ENCODE measurements around the gene ATF7. TPM values are rescaled to one million over a fixed set of nuclear protein-coding genes. Genes with fewer than 3 reads are reported as not detected.
"Not testable (repeated sequence)": the region's sequence is repeated elsewhere in the genome, so short reads cannot be mapped to it uniquely, and the experiment has no call there.

Gene ATF7
- total RNA-seq, 2 donors from 2014 or later = 22.1 to 24.7 TPM

DNA sequence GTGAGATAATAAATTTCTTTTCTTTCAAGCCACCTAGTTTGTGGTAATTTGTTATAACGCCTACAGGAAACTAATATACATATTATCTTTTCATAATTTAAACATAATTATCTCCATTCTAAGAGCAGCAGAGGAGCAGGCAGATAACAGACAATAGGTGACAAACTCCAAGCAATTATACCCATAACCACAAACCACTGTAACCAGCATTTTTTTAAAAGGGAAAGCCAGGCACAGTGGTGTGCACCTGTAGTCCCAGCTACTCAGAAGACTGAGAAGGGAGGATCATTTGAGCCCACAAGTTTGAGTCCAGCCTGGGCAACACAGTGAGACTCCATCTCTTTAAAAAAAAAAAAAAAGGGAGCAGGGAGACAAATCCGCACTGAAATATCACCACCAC lies 54.9 kb downstream of the ATF7 start:
- no peak for DNase-seq (ENCODE audit: low spot score)
- H3K4me3 ChIP-seq = no peak overlapping the region
- no peaks in the 10 kb centered on the region for H3K27me3 ChIP-seq
- H3K27ac ChIP-seq = no peak overlapping the region
- no peaks in the 10 kb centered on the region for H3K36me3 ChIP-seq
- TF ChIP-seq, protein P1, sequence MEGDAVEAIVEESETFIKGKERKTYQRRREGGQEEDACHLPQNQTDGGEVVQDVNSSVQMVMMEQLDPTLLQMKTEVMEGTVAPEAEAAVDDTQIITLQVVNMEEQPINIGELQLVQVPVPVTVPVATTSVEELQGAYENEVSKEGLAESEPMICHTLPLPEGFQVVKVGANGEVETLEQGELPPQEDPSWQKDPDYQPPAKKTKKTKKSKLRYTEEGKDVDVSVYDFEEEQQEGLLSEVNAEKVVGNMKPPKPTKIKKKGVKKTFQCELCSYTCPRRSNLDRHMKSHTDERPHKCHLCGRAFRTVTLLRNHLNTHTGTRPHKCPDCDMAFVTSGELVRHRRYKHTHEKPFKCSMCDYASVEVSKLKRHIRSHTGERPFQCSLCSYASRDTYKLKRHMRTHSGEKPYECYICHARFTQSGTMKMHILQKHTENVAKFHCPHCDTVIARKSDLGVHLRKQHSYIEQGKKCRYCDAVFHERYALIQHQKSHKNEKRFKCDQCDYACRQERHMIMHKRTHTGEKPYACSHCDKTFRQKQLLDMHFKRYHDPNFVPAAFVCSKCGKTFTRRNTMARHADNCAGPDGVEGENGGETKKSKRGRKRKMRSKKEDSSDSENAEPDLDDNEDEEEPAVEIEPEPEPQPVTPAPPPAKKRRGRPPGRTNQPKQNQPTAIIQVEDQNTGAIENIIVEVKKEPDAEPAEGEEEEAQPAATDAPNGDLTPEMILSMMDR (IDR thresholded peaks at IDR 0.05) = no peak
- H3K4me1 ChIP-seq = peaks cover 0 to 14% of the 10 kb centered on the region in 2 donors
- H3K9me3 ChIP-seq = no peaks in the 10 kb centered on the region

DNA sequence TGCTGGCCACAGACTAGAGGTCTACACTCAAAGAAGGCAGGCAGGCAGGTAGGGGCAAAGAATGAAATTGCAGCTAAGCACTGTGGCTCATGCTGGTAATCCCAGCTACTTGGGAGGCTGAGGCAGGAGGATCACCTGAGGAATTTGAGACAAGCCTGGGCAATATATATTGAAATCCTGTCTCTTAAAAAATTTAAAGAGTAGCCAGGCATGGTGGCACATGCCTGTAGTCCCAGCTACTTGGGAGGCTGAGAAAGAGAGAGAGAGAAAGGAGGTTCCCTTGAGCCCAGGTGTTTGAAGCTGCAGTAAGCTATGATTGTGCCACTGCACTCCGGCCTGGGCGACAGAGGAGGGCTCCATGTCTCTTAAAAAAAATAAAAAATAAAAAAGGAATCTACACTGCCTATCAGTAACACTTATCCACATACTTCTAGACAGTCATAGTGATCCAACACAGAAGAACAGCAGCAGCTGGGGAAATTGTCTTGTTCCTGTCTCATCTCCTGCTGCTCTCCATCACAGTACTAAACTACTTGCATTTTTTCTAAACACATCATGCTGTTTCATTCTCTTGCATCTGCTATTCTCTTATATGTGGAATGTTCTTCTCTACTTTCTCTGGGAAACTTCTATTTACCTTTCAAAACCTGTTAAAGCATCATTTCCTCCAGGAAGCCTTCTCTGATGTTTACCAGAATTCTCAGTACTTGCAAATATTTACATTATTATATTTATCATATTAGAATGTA lies 57.2 kb downstream of the ATF7 start:
- H3K27ac ChIP-seq = no peak overlapping the region
- peaks cover 0 to 31% of the 10 kb centered on the region in 2 donors for H3K4me1 ChIP-seq
- TF ChIP-seq, protein P1 (IDR thresholded peaks at IDR 0.05) = no peak

DNA sequence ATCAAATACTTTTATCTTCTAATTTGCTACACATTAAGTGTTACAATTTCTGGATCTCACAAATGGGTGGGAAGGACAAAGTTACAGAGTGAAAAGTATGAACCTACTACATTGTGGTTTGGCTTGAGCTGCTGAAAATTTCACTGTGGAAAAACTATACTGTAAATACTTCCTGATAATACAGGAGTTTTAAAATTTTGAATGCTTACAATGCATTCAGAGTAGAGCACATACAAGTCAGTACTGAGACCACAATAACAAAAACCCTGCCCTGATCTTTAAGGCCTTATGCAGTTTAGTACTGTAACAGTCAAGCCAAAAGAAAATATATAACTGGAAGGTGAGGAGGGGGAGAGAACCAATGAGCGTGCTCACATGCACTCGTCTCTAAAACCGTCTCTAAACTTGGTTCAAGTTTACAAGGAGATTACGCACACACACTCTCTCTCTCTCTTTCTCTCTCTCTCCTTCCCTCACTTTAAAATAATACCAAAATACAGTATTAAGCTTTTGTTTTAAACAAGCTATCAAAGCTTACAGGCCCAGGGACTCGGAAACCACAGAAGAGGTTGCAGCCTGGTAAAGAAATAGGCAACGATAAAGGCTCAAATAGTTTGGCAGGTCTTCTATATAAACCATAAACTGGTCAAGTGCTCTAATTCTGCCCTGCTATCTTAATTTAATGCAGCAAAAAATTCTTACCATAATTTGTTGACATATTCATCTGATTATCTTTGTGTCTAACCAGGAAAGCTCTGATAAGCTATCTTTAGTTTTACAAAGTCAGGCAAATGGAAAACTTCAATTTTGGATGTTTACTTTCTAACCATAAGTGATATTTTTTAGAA lies 58.0 kb downstream of the ATF7 start:
- Histone ChIP-seq H3K27ac (no peak overlapping the region), H3K27me3 (no peaks in the 10 kb centered on the region), H3K9me3 (no peaks in the 10 kb centered on the region), H3K4me3 (no peak overlapping the region), H3K36me3 (no peaks in the 10 kb centered on the region), H3K4me1 (peaks cover 0 to 35% of the 10 kb centered on the region in 2 donors)
- TF ChIP-seq, protein P1 (IDR thresholded peaks at IDR 0.05) = no peak
- no peak for DNase-seq (ENCODE audit: low spot score)

More for the DNA sequence above, 57.2 kb downstream of the ATF7 start:
- Histone ChIP-seq H3K4me3 (no peak overlapping the region), H3K9me3 (no peaks in the 10 kb centered on the region), H3K36me3 (no peaks in the 10 kb centered on the region), H3K27me3 (no peaks in the 10 kb centered on the region)
- DNase-seq (ENCODE audit: low spot score) = no peak

DNA sequence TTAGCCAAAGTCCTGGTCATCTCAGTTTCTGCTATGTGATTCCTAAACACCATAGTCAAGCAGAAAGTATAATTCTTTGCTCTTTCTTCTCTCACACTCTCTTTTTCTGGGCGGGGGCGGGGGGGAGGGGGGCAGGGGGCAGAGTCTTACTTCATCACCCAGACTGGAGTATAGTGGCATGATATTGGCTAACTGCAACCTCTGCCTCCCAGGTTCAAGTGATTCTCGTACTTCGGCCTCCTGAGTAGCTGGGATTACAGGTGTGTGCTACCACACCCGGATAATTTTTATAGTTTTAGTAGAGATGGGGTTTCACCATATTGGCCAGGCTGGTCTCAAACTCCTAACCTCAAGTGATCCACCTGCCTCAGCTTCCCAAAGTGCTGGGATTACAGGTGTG lies 60.8 kb downstream of the ATF7 start:
- H3K36me3 ChIP-seq; H3K27me3 ChIP-seq; H3K9me3 ChIP-seq; H3K27ac ChIP-seq; DNase-seq (ENCODE audit: low spot score); H3K4me3 ChIP-seq: not testable (repeated sequence)
- H3K4me1 ChIP-seq = peaks cover 0 to 54% of the 10 kb centered on the region in 2 donors

DNA sequence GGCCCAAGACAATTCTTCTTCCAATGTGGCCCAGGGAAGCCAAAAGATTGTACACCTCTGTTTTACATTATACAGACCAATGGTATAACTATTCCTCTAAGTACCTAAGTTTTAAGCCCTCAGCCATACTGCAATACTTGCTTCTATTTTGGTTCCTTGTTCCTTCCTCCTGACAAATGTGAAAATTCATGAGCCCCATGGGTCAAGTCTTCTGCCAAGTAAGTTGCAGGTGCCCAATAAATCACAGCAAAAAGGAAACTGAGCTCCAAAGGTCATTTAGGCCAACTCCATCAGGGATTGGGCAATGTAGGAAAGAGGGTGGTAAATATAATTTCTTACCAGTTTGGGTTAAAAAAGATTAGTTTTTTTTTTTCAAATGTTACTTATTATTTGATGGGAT lies 61.2 kb downstream of the ATF7 start:
- Histone ChIP-seq H3K27me3 (no peaks in the 10 kb centered on the region), H3K4me1 (peaks cover 0 to 56% of the 10 kb centered on the region in 2 donors), H3K27ac (no peak overlapping the region), H3K9me3 (no peaks in the 10 kb centered on the region), H3K36me3 (peaks cover 5% of the 10 kb centered on the region), H3K4me3 (no peak overlapping the region)
- TF ChIP-seq, protein P1 (IDR thresholded peaks at IDR 0.05) = no peak
- no peak for DNase-seq (ENCODE audit: low spot score)

DNA sequence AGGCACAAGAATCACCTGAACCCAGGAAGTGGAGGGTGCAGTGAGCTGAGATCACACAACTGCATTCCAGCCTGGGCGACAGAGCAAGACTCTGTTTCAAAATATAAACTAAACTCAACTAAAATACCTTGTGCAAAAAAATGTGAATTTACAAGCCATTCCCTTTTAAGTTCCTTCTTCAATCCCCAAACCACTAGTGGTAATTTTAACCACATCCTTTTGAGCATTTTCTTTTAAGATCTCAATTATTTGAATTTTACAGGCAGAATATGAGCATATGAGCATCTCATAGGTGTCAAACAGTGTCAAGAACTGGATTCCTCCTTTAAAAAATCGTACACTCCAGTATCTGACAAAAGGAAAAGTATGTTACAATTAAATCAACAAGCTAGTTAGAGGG lies 61.9 kb downstream of the ATF7 start:
- TF ChIP-seq, protein P1 (IDR thresholded peaks at IDR 0.05) = no peak
- Histone ChIP-seq H3K27me3 (no peaks in the 10 kb centered on the region), H3K36me3 (peaks cover 5% of the 10 kb centered on the region), H3K27ac (no peak overlapping the region), H3K9me3 (no peaks in the 10 kb centered on the region), H3K4me1 (peaks cover 0 to 55% of the 10 kb centered on the region in 2 donors), H3K4me3 (no peak overlapping the region)
- no peak for DNase-seq (ENCODE audit: low spot score)

Data from right atrium auricular region (tissue), 2 donors.